Measurements from ENCODE around the gene ADORA1. TPM values are rescaled to one million over a fixed set of nuclear protein-coding genes. Genes with fewer than 3 reads are reported as not detected.

Gene ADORA1
- total RNA-seq, 1 donor from 2014 or later: 0.14 TPM

DNA sequence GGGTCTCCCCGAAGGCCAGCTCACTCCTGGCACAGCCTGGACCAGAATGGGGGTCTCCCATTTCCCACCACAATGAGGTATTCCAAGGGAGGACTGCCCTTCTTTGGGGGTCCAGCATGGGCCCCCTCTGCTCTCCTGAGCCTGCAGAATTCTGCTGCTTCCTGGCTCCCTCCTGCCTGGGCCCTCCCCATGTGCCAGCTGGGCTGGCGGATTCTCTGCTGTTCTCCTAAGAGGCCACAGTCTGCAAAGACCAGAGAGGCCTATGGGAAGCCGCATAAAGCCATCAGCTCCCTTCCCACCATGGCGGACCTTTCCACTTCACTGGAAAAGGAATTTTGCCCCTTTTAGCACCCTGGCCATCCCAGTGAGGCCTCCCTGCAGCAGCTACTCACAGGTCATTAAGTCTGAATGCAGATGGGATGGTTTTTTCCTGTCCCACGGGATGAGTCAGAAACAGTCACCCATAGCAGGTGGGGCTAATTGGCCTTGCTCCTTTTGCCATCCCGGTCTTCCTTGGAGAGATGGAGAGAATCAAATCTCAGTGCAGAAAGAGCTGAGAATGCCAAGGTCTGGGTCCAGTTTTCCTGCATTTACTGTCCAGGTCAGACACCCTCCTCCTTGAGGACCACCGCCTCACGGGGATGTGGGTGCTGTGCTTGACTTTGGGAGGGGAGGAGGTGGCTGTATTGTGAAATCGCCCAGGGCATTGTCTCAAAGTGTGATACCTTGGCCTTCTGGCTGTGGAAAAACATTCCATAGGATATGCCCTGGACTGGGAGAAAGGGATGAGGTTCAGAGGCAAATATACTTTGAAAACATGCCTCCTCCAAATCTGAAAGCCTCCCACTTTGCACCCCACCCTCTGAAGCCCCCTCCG lies 24.9 kb downstream of the ADORA1 start:
- DNase-seq (ENCODE audit: low spot score, unreplicated experiment): no peak
- H3K4me1 Mint-ChIP-seq (ENCODE audit: low read depth): peaks cover 36% of the 10 kb centered on the region
- H3K27me3 Mint-ChIP-seq: peaks cover 10% of the 10 kb centered on the region
- H3K4me3 Mint-ChIP-seq (ENCODE audit: low read depth): no peak overlapping the region
- TF ChIP-seq CTCF (IDR thresholded peaks at IDR 0.05; ENCODE audit: unreplicated experiment): no peak
- no peak overlapping the region for H3K27ac Mint-ChIP-seq
- no peaks in the 10 kb centered on the region for H3K9me3 Mint-ChIP-seq (ENCODE audit: low read depth)
- H3K36me3 Mint-ChIP-seq (ENCODE audit: insufficient read depth): no peaks in the 10 kb centered on the region

GRCh38 chr1:203153051-203153988 lies 25.8 kb downstream of the ADORA1 start:
- Mint-ChIP-seq H3K27ac (no peak overlapping the region), H3K27me3 (peaks cover 16% of the 10 kb centered on the region), H3K9me3 (ENCODE audit: low read depth) (no peaks in the 10 kb centered on the region), H3K4me1 (ENCODE audit: low read depth) (peaks cover 36% of the 10 kb centered on the region), H3K36me3 (ENCODE audit: insufficient read depth) (no peaks in the 10 kb centered on the region), H3K4me3 (ENCODE audit: low read depth) (no peak overlapping the region)
- no peak for DNase-seq (ENCODE audit: low spot score, unreplicated experiment)
- TF ChIP-seq CTCF (IDR thresholded peaks at IDR 0.05; ENCODE audit: unreplicated experiment): no peak

- no peaks in the 10 kb centered on the region for H3K36me3 Mint-ChIP-seq (ENCODE audit: insufficient read depth)
- H3K27ac Mint-ChIP-seq: no peak overlapping the region
- no peak for DNase-seq (ENCODE audit: low spot score, unreplicated experiment)
- peaks cover 21% of the 10 kb centered on the region for H3K27me3 Mint-ChIP-seq
- no peak for TF ChIP-seq CTCF (IDR thresholded peaks at IDR 0.05; ENCODE audit: unreplicated experiment)
- peaks cover 30% of the 10 kb centered on the region for H3K4me1 Mint-ChIP-seq (ENCODE audit: low read depth)
- H3K9me3 Mint-ChIP-seq (ENCODE audit: low read depth): no peaks in the 10 kb centered on the region
- H3K4me3 Mint-ChIP-seq (ENCODE audit: low read depth): no peak overlapping the region
These were observed 26.7 kb downstream of the ADORA1 start for GRCh38 chr1:203153989-203154821.

DNA sequence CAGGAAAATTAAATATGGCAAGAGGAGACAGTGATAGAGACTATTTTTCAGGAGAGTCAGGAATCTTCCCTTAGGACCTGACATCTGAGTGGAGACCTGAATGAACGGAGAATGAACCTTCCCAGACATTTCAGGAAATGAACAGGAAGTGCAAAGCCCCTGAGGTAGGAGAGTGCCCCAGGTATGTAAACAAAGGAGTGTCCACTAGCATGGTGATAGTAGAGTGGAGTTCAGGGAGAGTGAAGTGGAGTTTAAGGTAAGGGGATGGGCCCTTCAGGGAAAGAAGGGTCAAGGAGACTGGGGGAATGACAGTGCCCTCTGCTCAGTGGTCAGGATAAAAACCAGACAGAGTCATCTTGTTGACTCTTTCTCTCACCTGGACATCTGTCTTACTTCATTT lies 28.8 kb downstream of the ADORA1 start:
- Mint-ChIP-seq H3K4me1 (ENCODE audit: low read depth) (peaks cover 21% of the 10 kb centered on the region), H3K4me3 (ENCODE audit: low read depth) (no peak overlapping the region), H3K27me3 (peaks cover 31% of the 10 kb centered on the region), H3K9me3 (ENCODE audit: low read depth) (no peaks in the 10 kb centered on the region), H3K36me3 (ENCODE audit: insufficient read depth) (no peaks in the 10 kb centered on the region), H3K27ac (no peak overlapping the region)
- no peak for DNase-seq (ENCODE audit: low spot score, unreplicated experiment)
- TF ChIP-seq CTCF (IDR thresholded peaks at IDR 0.05; ENCODE audit: unreplicated experiment): no peak

All from progenitor cell of endocrine pancreas (in vitro differentiated cells).